Activated CD4-positive, alpha-beta memory T cell treated with anti-CD3 and anti-CD28 coated beads for 36 hours (primary cell): ENCODE measurements around the gene OR5K3. TPM values are rescaled to one million over a fixed set of nuclear protein-coding genes. Genes with fewer than 3 reads are reported as not detected.

Experiments used
- total RNA-seq, 2 experiments: library from RNA; stranded (reverse); gene quantifications; one replicate each; pipeline ENCODE4 v1.2.3, GENCODE V29; 2021

The OR5K3 gene
- total RNA-seq, 2 experiments from 2014 or later, result not detected

Other genes starting within 250 kb of the OR5K3 start
- gene OR5H14, start 243.2 kb upstream of the OR5K3 start, total RNA-seq, result not detected
- gene OR5H15, start 224.0 kb upstream of the OR5K3 start, total RNA-seq, result not detected
- gene OR5H6, start 126.4 kb upstream of the OR5K3 start, total RNA-seq, result not detected
- gene OR5H2, start 108.2 kb upstream of the OR5K3 start, total RNA-seq, result not detected
- gene OR5K4, start 36.8 kb upstream of the OR5K3 start, total RNA-seq, result not detected
- not detected for gene OR5K1, start 72.5 kb downstream of the OR5K3 start, total RNA-seq
- not detected for gene OR5K2, start 107.0 kb downstream of the OR5K3 start, total RNA-seq
- gene CLDND1, start 132.2 kb downstream of the OR5K3 start, total RNA-seq, result 100 to 1,000 TPM; 199 to 208 TPM
- gene GPR15, start 141.3 kb downstream of the OR5K3 start, total RNA-seq, result 1 to 10 TPM; 2.8 to 3.0 TPM
- 10 to 100 TPM; 36.0 to 39.2 TPM for gene CPOX, start 202.9 kb downstream of the OR5K3 start, total RNA-seq